Neural cell (in vitro differentiated cells): ENCODE results near the gene AFTPH. TPM values are rescaled to one million over a fixed set of nuclear protein-coding genes. Genes with fewer than 3 reads are reported as not detected.

Experiments used
- H2AFZ ChIP-seq: fragments of 200-600, 300-800 bp; sonication (generic), shearing (Covaris generic); 2 replicates; pipeline ENCODE4 v1.6.0; 2014; ENCODE audit warnings: low read depth, mild to moderate bottlenecking, antibody characterized with exemption, low read length, moderate library complexity
- H3F3A ChIP-seq: fragments of 200-600 bp; shearing (Covaris generic); 2 replicates; pipeline ENCODE4 v1.6.1; 2016; ENCODE audit warnings: mild to moderate bottlenecking, moderate library complexity, mixed read lengths, antibody characterized with exemption, low read length; ENCODE audit not compliant: insufficient read depth, poor library complexity, severe bottlenecking
- H3K27ac ChIP-seq: fragments of 200-600, 300-800 bp; sonication (generic), shearing (Covaris generic); 2 replicates; pipeline ENCODE4 v1.5.1; 2014; ENCODE audit warnings: mild to moderate bottlenecking, low read length, moderate library complexity
- H3K27me3 ChIP-seq: fragments of 300-800, 200-600 bp; sonication (generic), shearing (Covaris generic); 2 replicates; pipeline ENCODE4 v1.6.0; 2014; ENCODE audit warnings: mild to moderate bottlenecking, low read depth, low read length, moderate library complexity; ENCODE audit not compliant: insufficient read depth
- H3K36me3 ChIP-seq: fragments of 300-800, 200-600 bp; sonication (generic), shearing (Covaris generic); 2 replicates; pipeline ENCODE4 v1.5.1; 2014; ENCODE audit warnings: mild to moderate bottlenecking, antibody characterized with exemption, low read length, moderate library complexity; ENCODE audit not compliant: insufficient read depth
- H3K4me2 ChIP-seq: fragments of 300-800, 200-600 bp; sonication (generic), shearing (Covaris generic); 2 replicates; pipeline ENCODE4 v1.6.0; 2014; ENCODE audit warnings: mild to moderate bottlenecking, low read length
- H3K4me3 ChIP-seq: fragments of 300-800, 200-600 bp; sonication (generic), shearing (Covaris generic); 2 replicates; pipeline ENCODE4 v1.5.1; 2014; ENCODE audit warnings: mild to moderate bottlenecking, low read length, moderate library complexity
- H3K79me2 ChIP-seq: fragments of 200-600 bp; shearing (Covaris generic); replicated peaks from 2 replicates; pipeline ENCODE4 v1.6.0; 2014; ENCODE audit warnings: mild to moderate bottlenecking, low read length, moderate library complexity; ENCODE audit not compliant: insufficient read depth
- H3K9ac ChIP-seq: fragments of 300-800, 200-600 bp; sonication (generic), shearing (Covaris generic); 2 replicates; pipeline ENCODE4 v1.6.1; 2016; ENCODE audit warnings: mild to moderate bottlenecking, low read length, mixed read lengths
- H3K9me2 ChIP-seq: fragments of 200-600 bp; shearing (Covaris generic); 2 replicates; pipeline ENCODE4 v1.6.1; 2016; ENCODE audit warnings: mild to moderate bottlenecking, low read length, mixed read lengths; ENCODE audit not compliant: insufficient read depth
- H3K9me3 ChIP-seq: fragments of 200-600, 300-800 bp; sonication (generic), shearing (Covaris generic); 2 replicates; pipeline ENCODE4 v1.6.1; 2016; ENCODE audit warnings: mild to moderate bottlenecking, mixed run types, low read length, moderate library complexity, mixed read lengths
- H4K20me1 ChIP-seq: fragments of 200-600 bp; shearing (Covaris generic); 2 replicates; pipeline ENCODE4 v1.6.1; 2016; ENCODE audit warnings: mild to moderate bottlenecking, mixed run types; ENCODE audit not compliant: insufficient read depth
- CTCF ChIP-seq: fragments of 450-650 bp; IDR thresholded peaks from 2 replicates; pipeline ENCODE4 v1.5.1; 2014; ENCODE audit warnings: antibody characterized with exemption, mild to moderate bottlenecking, moderate library complexity; ENCODE audit not compliant: poor library complexity, severe bottlenecking
- EP300 ChIP-seq: fragments of 450-650 bp; conservative IDR thresholded peaks from 2 replicates; pipeline ENCODE4 v1.6.1; 2014; ENCODE audit warnings: antibody characterized with exemption, mild to moderate bottlenecking, moderate library complexity; ENCODE audit not compliant: poor library complexity, severe bottlenecking
- EZH2 ChIP-seq: fragments of 200-600, 300-800 bp; shearing (Covaris generic), sonication (generic); IDR thresholded peaks from 2 replicates; pipeline ENCODE4 v1.6.1; 2014; ENCODE audit warnings: antibody characterized with exemption, low read length, borderline replicate concordance, mild to moderate bottlenecking; ENCODE audit not compliant: insufficient read depth, poor library complexity, severe bottlenecking
- MXI1 ChIP-seq: fragments of 450-650 bp; conservative IDR thresholded peaks from 2 replicates; pipeline ENCODE4 v1.6.1; 2014; ENCODE audit warnings: antibody characterized with exemption, mild to moderate bottlenecking; ENCODE audit not compliant: poor library complexity, severe bottlenecking
- POLR2AphosphoS5 ChIP-seq: IDR thresholded peaks from 2 replicates; pipeline ENCODE4 v1.6.1; 2012
- RAD21 ChIP-seq: fragments of 450-650 bp; conservative IDR thresholded peaks from 2 replicates; pipeline ENCODE4 v1.6.1; 2014; ENCODE audit warnings: antibody characterized with exemption, mild to moderate bottlenecking, moderate library complexity
- REST ChIP-seq: IDR thresholded peaks from 2 replicates; pipeline ENCODE4 v1.6.1; 2012; ENCODE audit warnings: borderline replicate concordance
- SMC3 ChIP-seq: fragments of 450-650 bp; conservative IDR thresholded peaks from 2 replicates; pipeline ENCODE4 v1.6.1; 2014; ENCODE audit warnings: antibody characterized with exemption, mild to moderate bottlenecking, moderate library complexity; ENCODE audit not compliant: poor library complexity
- TAF1 ChIP-seq: IDR thresholded peaks from 2 replicates; pipeline ENCODE4 v1.6.1; 2012; ENCODE audit warnings: low read depth
- polyA plus RNA-seq: library from polyadenylated mRNA; depleted of rRNA; stranded (reverse); fragments of >200 nt; gene quantifications from 2 replicates; pipeline ENCODE4 v1.2.3, GENCODE V29; 2014

AFTPH gene
- polyA plus RNA-seq, 1 donor from 2014 or later, result 63.0 TPM

- H3K9me3 ChIP-seq, result no peaks in the 10 kb centered on the region
- H3K79me2 ChIP-seq, result no peaks in the 10 kb centered on the region
- no peaks in the 10 kb centered on the region for H3F3A ChIP-seq
- H3K27ac ChIP-seq, result no peak overlapping the region
- H3K36me3 ChIP-seq, result no peaks in the 10 kb centered on the region
- no peak overlapping the region for H3K4me3 ChIP-seq
- H4K20me1 ChIP-seq, result no peaks in the 10 kb centered on the region
- no peaks in the 10 kb centered on the region for H3K27me3 ChIP-seq
- H3K9me2 ChIP-seq, result no peaks in the 10 kb centered on the region
- no peak overlapping the region for H3K9ac ChIP-seq
- TF ChIP-seq SMC3 (no peak), EP300 (no peak), TAF1 (no peak), EZH2 (no peak), RAD21 (no peak)
- no peak overlapping the region for H2AFZ ChIP-seq
- no peak overlapping the region for H3K4me2 ChIP-seq
Observed at GRCh38 chr2:64485961-64486360, 38.2 kb upstream of the AFTPH start.

- no peaks in the 10 kb centered on the region for H3K9me2 ChIP-seq
- H3K9ac ChIP-seq, result no peak overlapping the region
- no peaks in the 10 kb centered on the region for H3K9me3 ChIP-seq
- no peak overlapping the region for H3K27ac ChIP-seq
- TF ChIP-seq CTCF, result no peak
- no peak for TF ChIP-seq EP300
- TF ChIP-seq EZH2, result no peak
- no peak for TF ChIP-seq POLR2AphosphoS5
- no peak for TF ChIP-seq REST
- no peak for TF ChIP-seq MXI1
- TF ChIP-seq TAF1, result no peak
- TF ChIP-seq RAD21, result no peak
- TF ChIP-seq SMC3, result no peak
- H2AFZ ChIP-seq, result no peak overlapping the region
- H3K79me2 ChIP-seq, result no peaks in the 10 kb centered on the region
- no peak overlapping the region for H3K4me3 ChIP-seq
- H3K4me2 ChIP-seq, result no peak overlapping the region
- H3K36me3 ChIP-seq, result no peaks in the 10 kb centered on the region
- H4K20me1 ChIP-seq, result no peaks in the 10 kb centered on the region
- H3F3A ChIP-seq, result no peaks in the 10 kb centered on the region
- no peaks in the 10 kb centered on the region for H3K27me3 ChIP-seq
Observed at GRCh38 chr2:64487256-64488049, 36.7 kb upstream of the AFTPH start.
